HG03135 (cell line): ENCODE data around the gene HGFAC.

ENCODE experiments used
- ATAC-seq: cut with Tn5 transposase; IDR thresholded peaks from one replicate; pipeline ENCODE4 v1.9.1; 2021; ENCODE audit warnings: mild to moderate bottlenecking, moderate library complexity; ENCODE audit not compliant: unreplicated experiment

HGFAC gene

GRCh38 chr4:3471886-3472285 lies 30.1 kb downstream of the HGFAC start:
- no peak for ATAC-seq

- ATAC-seq, result no peak
Measured at GRCh38 chr4:3472411-3473141, 30.8 kb downstream of the HGFAC start.

- no peak for ATAC-seq
Measured at GRCh38 chr4:3473181-3473950, 31.6 kb downstream of the HGFAC start.

DNA sequence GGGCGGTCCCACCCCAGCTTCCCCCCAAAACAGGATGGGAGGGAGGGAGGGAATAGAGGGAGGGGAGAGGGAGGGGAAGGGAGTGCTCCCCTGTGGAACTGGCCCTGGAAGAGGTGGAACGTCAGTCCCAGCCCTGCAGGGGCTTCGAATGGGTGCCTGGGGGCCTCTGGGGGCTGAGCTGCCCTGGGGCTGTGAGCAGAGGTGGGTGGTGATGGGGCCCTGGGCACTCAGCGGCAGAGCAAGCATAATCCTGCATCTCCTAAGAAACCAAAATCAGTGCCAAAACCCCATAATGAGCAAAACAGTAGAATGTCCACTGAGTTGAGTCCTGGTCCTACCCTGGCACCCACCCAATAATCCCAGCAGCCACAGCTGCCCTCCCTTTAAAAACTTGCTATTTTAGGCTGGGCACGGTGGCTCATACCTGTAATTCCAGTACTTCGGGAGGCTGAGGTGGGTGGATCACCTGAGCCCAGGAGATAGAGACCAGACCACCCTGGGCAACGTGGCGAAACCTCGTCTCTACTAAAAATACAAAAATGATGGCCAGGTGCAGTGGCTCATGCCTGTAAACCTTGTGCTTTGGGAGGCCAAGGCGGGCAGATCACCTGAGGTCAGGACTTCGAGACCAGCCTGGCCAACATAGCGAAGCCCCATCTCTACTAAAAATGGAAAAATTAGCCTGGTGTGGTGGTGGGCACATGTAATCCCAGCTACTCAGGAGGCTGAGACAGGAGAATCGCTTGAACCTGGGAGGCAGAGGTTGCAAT lies 32.4 kb downstream of the HGFAC start:
- ATAC-seq, result no peak

GRCh38 chr4:3475041-3475712 lies 33.4 kb downstream of the HGFAC start:
- ATAC-seq, result no peak

DNA sequence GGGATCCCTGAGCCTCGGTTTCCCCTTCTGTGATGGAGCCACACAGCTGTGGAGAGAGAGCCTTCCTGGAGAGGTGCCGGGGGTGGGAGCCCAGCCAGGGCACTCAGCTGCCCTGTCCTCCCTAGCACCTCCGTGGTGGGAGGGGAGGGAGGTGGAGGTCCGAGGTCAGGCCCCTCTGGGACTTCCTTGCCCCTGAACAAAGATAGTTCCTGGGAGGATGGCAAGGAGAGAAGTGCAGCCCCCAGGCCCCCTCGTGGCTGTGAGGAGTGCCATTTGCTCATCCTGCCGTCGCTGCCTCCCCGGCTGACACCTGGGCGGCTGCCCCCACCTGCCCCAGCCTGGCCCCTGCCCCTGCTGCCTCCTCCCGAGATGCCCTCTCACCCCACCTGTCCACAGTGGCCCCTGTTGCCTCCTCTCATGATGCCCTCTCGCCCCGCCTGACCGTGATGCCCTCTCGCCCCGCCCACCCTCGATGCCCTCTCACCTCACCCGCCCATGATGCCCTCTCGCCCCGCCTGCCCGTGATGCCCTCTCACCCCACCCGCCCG lies 34.0 kb downstream of the HGFAC start:
- ATAC-seq, result no peak

GRCh38 chr4:3476341-3476747 lies 34.6 kb downstream of the HGFAC start:
- no peak for ATAC-seq

GRCh38 chr4:3476936-3477749 lies 35.4 kb downstream of the HGFAC start:
- ATAC-seq, result no peak

DNA sequence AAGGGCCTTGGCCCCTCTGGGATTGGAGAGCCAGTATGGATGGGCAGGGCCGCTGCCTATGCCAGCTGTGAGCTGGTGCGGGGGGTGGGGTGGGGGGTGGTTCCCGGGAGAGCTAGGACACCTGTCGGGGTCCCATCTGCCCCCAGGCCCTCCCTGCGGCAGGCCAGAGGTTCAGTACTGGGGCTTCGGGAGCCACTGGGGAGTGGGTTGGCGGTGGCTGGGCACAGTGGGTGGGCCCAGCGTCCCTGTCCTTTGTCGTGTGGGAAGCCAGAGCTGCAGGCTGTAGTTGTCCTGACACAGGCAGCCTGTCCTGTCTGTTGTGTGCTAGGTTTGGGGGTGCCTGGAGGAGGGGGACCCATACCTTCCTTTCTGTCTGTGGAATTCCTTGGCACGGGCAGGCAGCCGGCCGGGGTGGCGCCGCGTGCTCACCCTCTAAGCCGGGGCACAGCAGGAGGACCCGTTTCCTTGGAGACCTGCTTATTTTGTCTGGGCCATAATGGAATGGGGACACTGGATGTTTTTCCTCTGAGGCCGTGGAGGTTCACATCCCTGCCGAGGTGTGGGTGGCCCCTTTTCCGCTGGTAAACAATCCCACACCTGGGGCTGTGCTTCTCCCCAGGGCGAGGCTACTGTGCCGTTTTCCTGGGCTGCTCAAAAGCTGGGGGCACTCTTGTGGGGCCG lies 36.1 kb downstream of the HGFAC start:
- no peak for ATAC-seq

DNA sequence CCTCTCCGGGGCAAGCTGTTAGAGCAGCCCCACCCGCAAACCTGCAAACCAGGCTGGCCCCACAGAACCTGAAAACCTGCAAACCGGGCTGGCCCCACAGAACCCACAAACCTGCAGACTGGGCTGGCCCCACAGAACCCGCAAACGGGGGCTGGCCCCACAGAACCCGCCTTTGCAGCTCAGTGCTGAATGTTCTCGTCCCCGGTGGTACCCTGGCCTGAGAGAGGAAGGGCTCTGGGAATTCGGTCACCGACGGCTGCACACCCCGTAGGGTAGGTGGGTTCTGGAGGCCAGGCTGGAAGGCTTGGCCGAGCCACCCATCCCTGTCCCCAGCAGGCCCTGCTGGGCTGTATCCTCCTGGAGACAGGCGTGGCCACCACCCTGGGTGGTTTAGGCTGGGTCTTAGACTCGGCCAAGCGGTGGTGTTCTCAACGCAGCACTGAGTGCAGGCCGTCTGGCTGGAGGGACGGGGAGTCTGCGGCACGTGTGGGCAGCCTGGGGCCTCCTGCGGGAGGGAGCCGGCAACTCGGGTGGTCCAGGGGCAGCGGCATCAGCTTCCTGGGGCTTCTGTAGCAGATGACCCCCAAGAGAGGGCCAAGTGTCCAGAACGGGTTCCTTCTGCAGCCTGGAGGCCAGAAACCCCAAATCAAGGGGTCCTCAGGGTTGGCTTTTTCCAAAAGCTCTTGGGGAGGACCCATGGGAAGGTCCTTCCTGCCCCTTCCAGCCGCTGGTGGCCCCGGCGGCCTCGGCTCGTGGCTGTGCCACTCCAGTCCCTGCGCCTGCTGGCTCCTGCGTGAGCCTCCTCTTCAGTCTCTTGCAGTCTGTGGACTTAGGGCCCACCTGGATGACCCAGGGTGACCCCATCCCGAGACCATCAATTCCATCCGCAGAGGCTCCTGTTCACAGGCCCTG lies 36.9 kb downstream of the HGFAC start:
- no peak for ATAC-seq

DNA sequence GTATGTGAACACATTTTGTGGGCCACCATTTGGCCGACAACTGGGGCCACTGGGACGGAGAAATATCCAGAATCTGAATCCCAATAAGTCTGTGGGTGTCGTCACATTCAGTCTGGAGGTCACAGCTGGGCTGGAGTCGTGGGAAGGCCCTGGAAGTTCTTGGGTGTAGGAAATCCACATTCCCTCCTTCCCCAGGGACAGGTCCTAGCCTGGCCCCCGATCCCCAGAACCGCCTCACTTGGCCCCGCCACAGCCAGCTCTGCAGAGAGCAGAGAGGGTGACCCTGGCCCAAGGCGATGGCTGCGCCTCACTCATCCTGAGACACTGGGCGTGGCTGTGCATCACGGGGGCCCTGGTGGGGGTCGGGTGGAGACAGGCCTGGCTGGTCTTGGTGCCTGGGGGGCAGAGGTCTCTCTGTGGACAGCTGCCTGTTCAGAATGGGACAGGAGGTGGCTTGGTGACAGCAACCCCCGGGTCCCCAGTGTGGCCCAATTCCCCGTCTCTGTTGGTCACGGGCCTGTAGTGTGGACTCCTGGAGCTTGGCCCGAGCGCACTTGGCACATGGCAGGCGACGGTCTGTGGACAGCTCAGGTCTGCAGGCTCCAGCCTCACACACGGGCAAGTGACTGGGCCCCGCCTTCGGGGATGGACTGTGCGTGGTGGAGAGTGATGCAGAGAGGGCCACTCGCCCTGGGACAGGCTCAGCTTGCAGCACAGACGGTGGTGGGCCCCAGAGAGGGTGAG lies 37.8 kb downstream of the HGFAC start:
- no peak for ATAC-seq

- ATAC-seq, result peak; percentile 57
Measured at GRCh38 chr4:3480528-3481112, 38.9 kb downstream of the HGFAC start.

DNA sequence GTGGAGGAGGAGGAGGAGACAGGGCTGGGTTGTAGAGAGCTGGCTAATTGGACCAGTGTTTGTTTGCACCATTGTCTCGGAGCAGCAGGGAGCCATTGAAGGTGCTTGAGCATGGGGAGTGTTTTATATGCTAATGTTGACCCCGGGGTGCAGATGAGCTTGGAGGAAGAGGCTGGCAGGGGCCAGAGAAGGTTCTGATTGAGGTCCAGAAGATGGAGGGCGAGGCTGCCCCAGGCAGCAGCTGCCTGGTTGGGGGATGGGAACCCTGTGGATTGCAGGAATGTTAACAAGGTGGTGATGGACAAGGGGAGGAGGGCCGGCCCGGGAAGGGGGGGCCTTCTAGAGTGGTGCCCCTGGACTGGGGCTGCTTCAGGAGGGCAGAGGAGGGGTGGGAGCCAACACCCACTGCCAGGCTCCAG lies 39.4 kb downstream of the HGFAC start:
- ATAC-seq, result no peak

DNA sequence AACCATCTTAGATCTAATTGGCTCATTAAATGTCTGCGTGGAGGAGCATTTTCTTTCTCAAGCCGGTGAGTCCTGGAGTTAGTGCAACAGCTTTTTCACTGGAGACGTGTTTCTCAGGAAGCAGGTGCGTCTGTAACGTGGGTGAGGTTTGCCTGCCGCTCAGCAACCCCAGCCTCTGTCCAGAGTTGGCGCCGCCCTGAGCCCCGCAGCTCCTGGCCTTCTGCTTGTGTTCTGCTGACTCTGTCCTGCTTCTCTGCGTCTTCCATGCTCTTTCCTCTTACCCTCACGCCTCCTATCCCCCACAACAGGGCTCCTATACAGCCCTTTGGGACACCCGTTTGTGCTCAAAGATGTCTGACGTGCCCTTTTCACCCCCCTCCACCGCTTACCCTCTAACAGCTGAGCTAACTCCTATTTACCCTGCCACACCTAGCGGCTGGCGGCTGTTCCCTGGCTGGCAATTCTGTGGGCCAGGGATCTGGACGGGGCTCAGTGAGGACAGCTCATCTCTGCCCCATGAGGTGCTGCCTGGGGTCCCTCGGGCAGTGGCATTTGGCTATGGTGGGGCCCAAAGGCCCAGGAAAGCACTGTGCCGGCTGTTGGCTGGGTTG lies 40.1 kb downstream of the HGFAC start:
- ATAC-seq, result no peak

DNA sequence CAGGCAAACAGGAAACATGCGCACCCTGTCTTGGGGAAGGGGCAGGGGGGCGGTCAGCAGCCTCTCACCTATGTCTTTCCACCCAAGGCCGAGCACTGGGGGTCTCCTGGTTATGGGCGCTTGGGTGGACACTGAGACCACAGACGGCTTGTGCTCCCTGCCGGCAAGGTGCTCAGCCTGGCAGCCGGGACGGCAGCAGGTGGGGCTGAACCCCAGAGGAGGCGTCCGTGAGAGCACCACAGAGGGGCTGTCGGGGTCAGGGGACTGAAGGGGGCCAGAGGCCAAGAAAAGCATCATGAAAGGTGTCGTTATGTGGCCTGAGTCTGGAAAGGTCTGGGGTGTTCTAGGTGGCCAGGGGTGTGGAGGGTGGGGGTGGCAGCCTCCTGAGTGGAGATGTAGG lies 40.9 kb downstream of the HGFAC start:
- no peak for ATAC-seq

GRCh38 chr4:3483471-3483921 lies 41.7 kb downstream of the HGFAC start:
- no peak for ATAC-seq
